NCI-H1092 (cell line): ENCODE results near the gene SPACA6.

Experiments used
- DNase-seq: peaks from one replicate; lab custom pipeline; 2025; lab: John Stamatoyannopoulos, UW

SPACA6 gene

DNA sequence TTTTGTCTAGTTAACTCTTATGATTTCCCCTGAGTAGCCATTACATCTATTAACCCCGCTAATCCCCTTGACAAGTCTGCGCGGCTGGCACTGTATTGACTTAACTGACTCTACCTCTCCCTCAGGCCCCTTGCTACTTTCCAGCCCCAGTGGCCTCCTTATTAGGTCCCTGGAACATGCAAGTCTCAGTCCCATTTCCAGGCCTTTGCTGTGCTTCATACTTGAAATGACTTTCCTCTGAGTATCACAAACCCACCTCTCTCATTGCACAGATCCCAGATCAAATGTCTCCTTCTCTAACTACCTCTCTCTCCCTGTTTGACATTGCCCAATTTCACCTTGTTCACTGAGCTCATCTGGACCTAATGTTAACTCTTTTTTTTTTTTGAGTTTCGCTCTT is 13.2 kb downstream of the SPACA6 start:
- DNase-seq, result no peak

- DNase-seq, result no peak
Observed at GRCh38 chr19:51706885-51707284, 13.8 kb downstream of the SPACA6 start.

DNA sequence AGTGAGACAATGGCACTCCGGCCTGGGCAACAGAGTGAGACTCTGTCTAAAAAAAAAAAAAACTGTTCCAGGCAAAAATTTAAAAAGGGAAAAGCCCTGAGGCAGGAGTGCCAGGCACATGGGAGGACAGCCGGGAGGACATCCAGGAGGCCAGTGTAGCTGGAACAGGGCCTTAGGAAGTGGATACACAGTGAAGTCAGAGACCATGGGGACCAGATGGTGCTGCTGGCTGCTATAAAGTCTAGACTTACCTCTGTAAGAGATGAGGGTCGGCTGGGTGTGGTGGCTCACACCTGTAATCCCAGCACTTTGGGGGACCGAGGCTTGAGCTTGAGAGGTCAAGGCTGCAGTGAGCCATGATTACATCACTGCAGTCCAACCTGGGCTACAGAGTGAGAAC is 15.7 kb downstream of the SPACA6 start:
- DNase-seq, result no peak

GRCh38 chr19:51709575-51709974 is 16.4 kb downstream of the SPACA6 start:
- no peak for DNase-seq

- DNase-seq, result no peak
Observed at GRCh38 chr19:51710163-51710562, 17.0 kb downstream of the SPACA6 start.

DNA sequence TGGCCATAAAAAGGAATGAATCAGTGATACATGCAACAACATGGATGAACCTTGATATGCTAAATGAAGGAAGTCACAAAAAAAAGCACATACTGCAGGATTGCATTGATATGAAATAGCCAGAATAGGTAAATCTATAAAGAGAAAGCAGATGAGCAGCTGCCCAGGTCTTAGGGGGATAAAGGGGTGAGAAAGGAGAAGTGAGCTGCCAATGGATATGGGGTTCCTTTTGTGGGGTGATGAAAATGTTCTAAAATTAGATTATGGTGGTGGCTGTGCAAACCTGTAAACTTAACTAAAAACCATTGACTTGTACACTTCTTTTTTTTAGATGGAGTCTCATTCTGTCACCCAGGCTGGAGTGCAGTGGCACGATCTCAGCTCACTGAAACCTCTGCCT is 18.6 kb downstream of the SPACA6 start:
- DNase-seq, result no peak

GRCh38 chr19:51712461-51713081 is 19.4 kb downstream of the SPACA6 start:
- DNase-seq, result no peak

GRCh38 chr19:51713319-51714285 is 20.5 kb downstream of the SPACA6 start:
- DNase-seq, result no peak

DNA sequence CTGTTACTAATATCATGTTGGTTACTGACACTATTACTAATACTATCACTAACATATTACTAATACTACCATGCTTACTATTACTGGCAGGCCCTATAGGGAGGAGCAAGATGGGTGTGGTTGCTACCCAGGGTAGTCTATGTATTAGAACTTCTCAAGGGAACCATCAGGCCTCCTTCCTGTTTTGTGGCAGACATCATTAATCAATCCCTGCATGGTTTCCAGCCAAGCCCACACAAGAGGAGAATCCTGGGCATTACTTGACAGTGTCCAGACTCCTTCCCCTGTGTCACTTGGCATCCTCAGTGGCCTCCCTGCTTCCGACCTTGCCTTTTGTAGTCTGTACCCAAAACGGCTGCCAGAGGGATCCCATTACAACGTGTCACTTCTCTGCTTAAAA is 21.7 kb downstream of the SPACA6 start:
- no peak for DNase-seq

- DNase-seq, result no peak
Observed at GRCh38 chr19:51715850-51716249, 22.7 kb downstream of the SPACA6 start.

DNA sequence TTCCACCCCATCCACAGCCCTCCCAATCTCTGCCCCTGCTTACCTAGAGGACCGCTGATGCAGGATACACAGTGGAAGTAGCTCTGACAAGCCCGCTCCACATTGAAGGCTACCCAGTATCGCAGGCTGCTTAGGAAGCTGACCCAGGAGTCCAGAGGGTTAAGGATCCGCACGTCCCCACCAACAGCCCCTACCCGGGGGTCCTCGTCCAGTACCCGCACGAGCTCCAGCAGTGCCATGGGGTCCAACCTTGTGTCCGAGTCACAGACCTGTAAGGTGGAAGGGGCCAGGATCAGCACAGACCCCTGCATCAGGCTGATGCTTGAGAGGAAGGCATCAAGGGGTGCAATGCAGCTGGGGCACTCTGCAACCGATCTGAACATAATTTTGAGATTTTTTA is 23.8 kb downstream of the SPACA6 start:
- no peak for DNase-seq

DNA sequence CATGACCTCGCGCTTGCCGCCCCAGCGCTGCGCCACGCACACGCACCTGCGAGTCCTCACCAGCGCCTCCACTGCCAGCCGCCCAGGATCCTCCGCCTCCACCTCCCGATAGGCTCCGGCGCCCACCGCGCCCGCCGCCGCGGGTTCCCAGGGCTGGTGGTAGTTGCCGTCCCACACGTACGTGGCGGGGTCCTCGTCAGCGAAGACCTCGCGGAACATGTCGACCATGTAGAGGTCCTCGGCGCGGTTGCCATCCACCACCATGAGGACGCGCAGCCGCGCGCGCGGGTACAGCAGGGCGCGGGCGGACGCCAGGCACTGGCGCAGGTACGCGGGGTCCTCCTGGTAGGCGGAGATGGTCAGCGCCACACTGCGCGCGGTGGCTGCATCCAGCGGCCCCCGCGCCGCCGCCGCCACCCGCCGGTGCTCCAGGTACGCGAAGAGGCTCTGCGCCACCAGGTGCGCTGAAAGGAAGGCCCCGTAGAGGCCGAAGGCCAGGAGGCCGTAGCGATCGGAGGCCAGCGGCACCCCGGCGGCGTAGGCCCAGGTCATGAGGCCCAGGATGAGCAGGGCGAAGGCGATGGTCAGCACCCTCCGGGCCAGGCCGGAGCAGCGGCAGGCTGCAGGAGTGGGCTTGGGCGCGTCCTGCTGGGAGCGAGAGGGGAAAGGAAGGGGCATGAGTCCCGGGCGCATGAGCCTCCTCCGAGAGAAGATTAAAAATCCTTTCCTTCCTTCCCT is 26.3 kb downstream of the SPACA6 start:
- DNase-seq, result no peak

GRCh38 chr19:51721905-51722304 is 28.8 kb downstream of the SPACA6 start:
- DNase-seq, result no peak

- no peak for DNase-seq
Observed at GRCh38 chr19:51722492-51722891, 29.4 kb downstream of the SPACA6 start.

DNA sequence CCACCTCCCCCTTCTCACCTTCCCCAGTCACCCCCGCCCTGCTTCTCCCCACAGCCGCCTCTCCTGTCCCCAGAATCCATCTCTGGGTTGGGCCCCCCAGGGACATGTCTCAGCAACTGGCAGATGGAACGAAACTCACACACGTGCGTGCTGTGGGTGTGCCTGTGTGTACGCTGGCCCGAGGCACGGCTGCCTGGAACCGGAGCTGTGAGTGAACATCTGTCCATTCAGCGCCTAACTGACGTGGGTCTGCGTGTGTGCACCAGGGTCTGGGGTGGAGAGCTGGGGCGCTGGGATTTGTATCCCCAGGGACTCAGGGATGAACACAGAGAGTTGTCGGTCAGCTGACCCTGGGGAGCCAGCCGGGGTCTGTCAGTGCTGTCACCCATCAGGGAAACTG is 31.4 kb downstream of the SPACA6 start:
- no peak for DNase-seq

DNA sequence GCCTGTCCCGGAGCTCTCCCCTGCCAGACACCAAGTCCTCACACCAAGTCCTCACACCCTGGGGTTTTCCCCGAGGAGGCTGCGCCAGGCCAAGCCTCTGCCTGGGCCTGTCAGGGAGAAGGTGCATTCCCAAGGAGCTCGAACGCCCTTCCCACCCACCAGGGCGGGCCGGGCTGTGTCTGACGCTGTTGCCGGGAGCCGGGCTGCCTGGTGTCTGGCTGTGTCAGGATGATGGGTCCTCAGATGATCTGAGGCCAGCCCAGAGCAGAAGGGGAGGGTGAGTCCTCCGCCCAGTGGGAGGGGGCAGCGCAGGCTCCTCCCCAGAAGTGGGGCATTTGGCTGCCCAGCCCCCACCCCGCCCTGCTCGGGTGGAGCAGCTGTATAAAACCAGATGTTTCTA is 32.9 kb downstream of the SPACA6 start:
- DNase-seq, result no peak

- no peak for DNase-seq
Observed at GRCh38 chr19:51727349-51727880, 34.3 kb downstream of the SPACA6 start.

DNA sequence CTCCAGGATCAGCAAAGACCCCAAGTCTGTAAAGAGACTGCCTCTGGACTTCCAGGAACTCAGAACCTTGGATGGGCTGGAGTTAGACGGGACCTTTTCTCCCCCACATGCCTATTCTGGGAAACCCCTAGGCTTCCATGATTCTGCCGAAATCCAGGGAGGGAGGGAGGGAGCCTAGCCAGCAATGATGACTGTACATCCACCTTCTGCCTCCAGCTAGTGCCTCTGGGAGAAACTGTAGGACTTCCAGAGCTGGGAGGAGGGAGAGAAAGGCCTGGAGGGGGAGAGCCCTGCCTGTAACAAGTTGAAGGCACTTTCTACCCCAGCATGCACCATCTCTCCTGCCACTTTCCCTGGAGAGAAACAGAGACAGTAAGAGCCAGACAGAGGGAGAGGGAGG is 36.7 kb downstream of the SPACA6 start:
- no peak for DNase-seq

GRCh38 chr19:51733742-51734522 is 40.8 kb downstream of the SPACA6 start:
- no peak for DNase-seq

- DNase-seq, result no peak
Observed at GRCh38 chr19:51735759-51736449, 42.8 kb downstream of the SPACA6 start.

DNA sequence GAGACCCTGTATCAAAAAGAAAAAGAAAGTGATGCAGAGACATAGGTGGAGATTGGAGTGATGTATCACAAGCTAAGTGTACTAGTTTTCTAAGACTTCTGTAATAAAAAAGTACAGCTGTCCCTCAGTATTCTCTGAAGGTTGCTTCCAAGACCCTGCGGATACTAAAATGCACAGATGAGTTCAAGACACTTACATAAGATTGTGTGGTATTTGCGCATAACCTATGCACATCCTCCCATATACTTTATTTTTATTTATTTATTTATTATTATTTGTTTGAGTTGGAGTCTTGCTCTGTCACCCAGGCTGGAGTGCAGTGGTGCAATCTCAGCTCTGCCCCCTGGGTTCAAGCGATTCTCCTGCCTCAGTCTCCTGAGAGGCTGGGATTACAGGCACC is 44.3 kb downstream of the SPACA6 start:
- no peak for DNase-seq
